Lower lobe of right lung (tissue), 2 donors: ENCODE measurements around the gene GART. TPM values are rescaled to one million over a fixed set of nuclear protein-coding genes. Genes with fewer than 3 reads are reported as not detected.
"Not testable (repeated sequence)": the region's sequence is repeated elsewhere in the genome, so short reads cannot be mapped to it uniquely, and the experiment has no call there.

ENCODE experiments used
- ATAC-seq, 2 donors: fragments of 200-7000 bp; cut with Tn5 transposase; one replicate each; pipeline ENCODE4 v1.9.1; 2020 to 2022; ENCODE audit warnings: mild to moderate bottlenecking in 2 of 2, moderate library complexity in 2 of 2
- DNase-seq: peaks from one replicate; pipeline ENCODE4 v3.0.0-alpha.2; 2020
- H3K27ac ChIP-seq: fragments of 200-600 bp; one replicate; pipeline ENCODE4 v1.8.0; 2022
- H3K27me3 ChIP-seq: fragments of 200-600 bp; one replicate; pipeline ENCODE4 v1.8.0; 2022; ENCODE audit warnings: low read depth
- H3K36me3 ChIP-seq: fragments of 200-600 bp; one replicate; pipeline ENCODE4 v1.8.0; 2022; ENCODE audit warnings: mild to moderate bottlenecking
- H3K4me1 ChIP-seq: fragments of 200-600 bp; one replicate; pipeline ENCODE4 v1.8.0; 2022
- H3K4me3 ChIP-seq: fragments of 200-600 bp; one replicate; pipeline ENCODE4 v1.8.0; 2022; ENCODE audit warnings: mild to moderate bottlenecking
- H3K9me3 ChIP-seq: fragments of 200-600 bp; one replicate; pipeline ENCODE4 v1.8.0; 2022
- CTCF ChIP-seq: fragments of 200-600 bp; IDR thresholded peaks from one replicate; pipeline ENCODE4 v1.8.0; 2022; ENCODE audit warnings: antibody characterized with exemption, mild to moderate bottlenecking
- intact Hi-C: fragments of 100-400 bp; cut with DNase I; formaldehyde crosslinking; loops from one replicate; pipeline ENCODE4 v1.11.0; 2022
- total RNA-seq: library from RNA; stranded (reverse); fragmentation: NEBNext Ultra II Directional; extraction: Animal tissue kit (Norgen Biotek cat#: 25700); gene quantifications from one replicate; pipeline ENCODE4 v1.2.1, GENCODE V29; 2021
- donor health status: DM: no; HTN: yes; CAD: no; lungs with severe emphysema.

Gene GART
- total RNA-seq, 1 donor from 2014 or later = 53.8 TPM

GRCh38 chr21:33518899-33519298, 23.0 kb downstream of the GART start:
- no peak overlapping the region for H3K27ac ChIP-seq
- intact Hi-C loops = no loop called here
- no peak overlapping the region for H3K4me3 ChIP-seq
- H3K27me3 ChIP-seq = no peaks in the 10 kb centered on the region
- ATAC-seq (no peak), DNase-seq (no peak)
- TF ChIP-seq CTCF = no peak
- peaks cover 9% of the 10 kb centered on the region for H3K4me1 ChIP-seq
- H3K9me3 ChIP-seq = no peaks in the 10 kb centered on the region
- peaks cover 77% of the 10 kb centered on the region for H3K36me3 ChIP-seq

- Histone ChIP-seq H3K27me3 (no peaks in the 10 kb centered on the region), H3K4me3 (no peak overlapping the region), H3K4me1 (peaks cover 9% of the 10 kb centered on the region), H3K9me3 (no peaks in the 10 kb centered on the region), H3K27ac (no peak overlapping the region), H3K36me3 (peaks cover 79% of the 10 kb centered on the region)
- DNase-seq (no peak), ATAC-seq (peak; percentile 61 to 67)
- TF ChIP-seq CTCF = no peak
- intact Hi-C loops = no loop called here
These were observed 27.7 kb downstream of the GART start for GRCh38 chr21:33514229-33514628.

GRCh38 chr21:33512481-33512880, 29.4 kb downstream of the GART start:
- no peak for ATAC-seq
- Histone ChIP-seq H3K36me3 (peaks cover 77% of the 10 kb centered on the region), H3K27ac (no peak overlapping the region), H3K27me3 (no peaks in the 10 kb centered on the region), H3K9me3 (no peaks in the 10 kb centered on the region), H3K4me1 (peaks cover 9% of the 10 kb centered on the region), H3K4me3 (no peak overlapping the region)
- intact Hi-C loops = no loop called here
- DNase-seq = no peak
- TF ChIP-seq CTCF = no peak

GRCh38 chr21:33511639-33512038, 30.3 kb downstream of the GART start:
- no peaks in the 10 kb centered on the region for H3K9me3 ChIP-seq
- no peak overlapping the region for H3K27ac ChIP-seq
- peaks cover 9% of the 10 kb centered on the region for H3K4me1 ChIP-seq
- intact Hi-C loops = no loop called here
- no peaks in the 10 kb centered on the region for H3K27me3 ChIP-seq
- peaks cover 72% of the 10 kb centered on the region for H3K36me3 ChIP-seq
- no peak overlapping the region for H3K4me3 ChIP-seq
- ATAC-seq (no peak), DNase-seq (no peak)
- TF ChIP-seq CTCF = no peak

- no peaks in the 10 kb centered on the region for H3K9me3 ChIP-seq
- no peak overlapping the region for H3K4me3 ChIP-seq
- DNase-seq (no peak), ATAC-seq (no peak)
- TF ChIP-seq CTCF = no peak
- peaks cover 65% of the 10 kb centered on the region for H3K36me3 ChIP-seq
- H3K27me3 ChIP-seq = no peaks in the 10 kb centered on the region
- intact Hi-C loops = no loop called here
- peaks cover 9% of the 10 kb centered on the region for H3K4me1 ChIP-seq
- no peak overlapping the region for H3K27ac ChIP-seq
These were observed 31.1 kb downstream of the GART start for GRCh38 chr21:33510826-33511225.

- DNase-seq, ATAC-seq, H3K27me3 ChIP-seq, H3K4me3 ChIP-seq, intact Hi-C loops, H3K27ac ChIP-seq, H3K9me3 ChIP-seq, H3K4me1 ChIP-seq: not testable (repeated sequence)
- H3K36me3 ChIP-seq = peaks cover 72% of the 10 kb centered on the region
These were observed 34.9 kb downstream of the GART start for GRCh38 chr21:33507003-33507402.
